Ureter (tissue), 1 donor: Measurements from ENCODE around the gene UTP15. TPM values are rescaled to one million over a fixed set of nuclear protein-coding genes. Genes with fewer than 3 reads are reported as not detected.
A peak's percentile ranks its signal among the peaks of the same experiment; 100 is the strongest.

Experiments
- DNase-seq: peaks from one replicate; pipeline ENCODE4 v3.0.0-alpha.2; 2020; ENCODE audit warnings: low spot score
- total RNA-seq: library from RNA; stranded (reverse); gene quantifications from one replicate; pipeline ENCODE4 v1.2.4, GENCODE V29; 2023
- donor health status: DM: yes; HTN: yes; CAD: no.

Gene UTP15
- total RNA-seq, 1 donor from 2014 or later, result 31.8 TPM

- DNase-seq, result no peak
Measured at GRCh38 chr5:73623901-73624404, 58.4 kb downstream of the UTP15 start.

GRCh38 chr5:73624888-73625287, 59.3 kb downstream of the UTP15 start:
- no peak for DNase-seq

GRCh38 chr5:73625372-73625943, 59.9 kb downstream of the UTP15 start:
- DNase-seq, result no peak

- peak; percentile 69 for DNase-seq
Measured at GRCh38 chr5:73625944-73626811, 60.6 kb downstream of the UTP15 start, which contains the start of gene ARHGEF28. TSS of gene ARHGEF28 (plus strand) at chr5:73626196. CDS start at chr5:73684852, 58,656 bp downstream.

- no peak for DNase-seq
Measured at GRCh38 chr5:73626814-73627313, 61.3 kb downstream of the UTP15 start.

GRCh38 chr5:73629456-73629855, 63.9 kb downstream of the UTP15 start:
- no peak for DNase-seq

GRCh38 chr5:73630765-73631164, 65.2 kb downstream of the UTP15 start:
- no peak for DNase-seq

- no peak for DNase-seq
Measured at GRCh38 chr5:73631500-73631899, 66.0 kb downstream of the UTP15 start.

Other genes starting within 250 kb of the UTP15 start
- gene FOXD1, start 117.0 kb upstream of the UTP15 start, total RNA-seq, result 1.1 TPM
- gene BTF3, start 67.3 kb upstream of the UTP15 start, total RNA-seq, result 809 TPM
- 32.1 TPM for gene ANKRA2, start 104 bp upstream of the UTP15 start, total RNA-seq
- gene ARHGEF28, start 60.5 kb downstream of the UTP15 start, total RNA-seq, result 34.5 TPM